Neuronal stem cell (in vitro differentiated cells): ENCODE results near the gene CD8A.

Source experiments
- DNase-seq: peaks from one replicate; pipeline ENCODE4 v3.0.0-alpha.2; 2013; ENCODE audit warnings: low spot score
- H2AFZ ChIP-seq: one replicate; pipeline ENCODE4 v1.6.1; 2013; ENCODE audit warnings: mild to moderate bottlenecking, low read length, inconsistent platforms
- H2AK5ac ChIP-seq: 2 replicates; pipeline ENCODE4 v1.6.1; 2013; ENCODE audit warnings: low read depth, mild to moderate bottlenecking, inconsistent platforms, low read length, moderate library complexity, mixed read lengths
- H2BK120ac ChIP-seq: 2 replicates; pipeline ENCODE4 v1.6.1; 2013; ENCODE audit warnings: low read depth, mild to moderate bottlenecking, inconsistent platforms, low read length, moderate library complexity, mixed read lengths
- H2BK12ac ChIP-seq: one replicate; pipeline ENCODE4 v1.6.1; 2013; ENCODE audit warnings: low read length, inconsistent platforms
- H2BK15ac ChIP-seq: 2 replicates; pipeline ENCODE4 v1.6.1; 2013; ENCODE audit warnings: mild to moderate bottlenecking, low read length, inconsistent platforms, mixed read lengths
- H2BK5ac ChIP-seq: one replicate; pipeline ENCODE4 v1.6.1; 2013; ENCODE audit warnings: inconsistent platforms, mild to moderate bottlenecking, low read length, moderate library complexity
- H3K14ac ChIP-seq: one replicate; pipeline ENCODE4 v1.6.1; 2013; ENCODE audit warnings: low read length, inconsistent platforms
- H3K18ac ChIP-seq: 2 replicates; pipeline ENCODE4 v1.6.1; 2013; ENCODE audit warnings: low read length, inconsistent platforms
- H3K23ac ChIP-seq: 2 replicates; pipeline ENCODE4 v1.6.1; 2013; ENCODE audit warnings: low read depth, mild to moderate bottlenecking, mixed read lengths, low read length, inconsistent platforms; ENCODE audit not compliant: poor library complexity
- H3K27ac ChIP-seq: replicated peaks from 3 replicates; pipeline ENCODE4 v1.5.1; 2013; ENCODE audit warnings: low read length, inconsistent platforms
- H3K27me3 ChIP-seq, 3 experiments: 2 replicates each; pipeline ENCODE4 v1.6.1; 2013; ENCODE audit warnings: low read length in 3 of 3, mild to moderate bottlenecking in 2 of 3, inconsistent platforms in 1 of 3, low read depth in 1 of 3, mixed read lengths in 1 of 3, moderate library complexity in 1 of 3; ENCODE audit not compliant: control insufficient read depth in 3 of 3, insufficient read depth in 3 of 3
- H3K36me3 ChIP-seq, 2 donors: replicated peaks in 1 of 2; 2 replicates each; pipeline ENCODE4 v1.6.1; 2013; ENCODE audit warnings: low read length in 2 of 2; ENCODE audit not compliant: control insufficient read depth in 2 of 2, insufficient read depth in 2 of 2
- H3K4ac ChIP-seq: 2 replicates; pipeline ENCODE4 v1.6.1; 2013; ENCODE audit warnings: inconsistent platforms, mild to moderate bottlenecking, low read length, moderate library complexity
- H3K4me1 ChIP-seq, 2 donors: 1 replicate in 1 of 2; 2 replicates in 1 of 2; pipeline ENCODE4 v1.6.1; 2013; ENCODE audit warnings: low read length in 2 of 2, low read depth in 1 of 2; ENCODE audit not compliant: control insufficient read depth in 2 of 2, insufficient read depth in 1 of 2
- H3K4me2 ChIP-seq: one replicate; pipeline ENCODE4 v1.6.1; 2013; ENCODE audit warnings: mild to moderate bottlenecking, low read length, inconsistent platforms; ENCODE audit not compliant: insufficient read depth, poor library complexity, severe bottlenecking
- H3K4me3 ChIP-seq, 2 donors: 2 replicates each; pipeline ENCODE4 v1.5.1; 2013; ENCODE audit warnings: low read length in 2 of 2, mild to moderate bottlenecking in 2 of 2, inconsistent platforms in 1 of 2, moderate library complexity in 1 of 2
- H3K79me1 ChIP-seq: one replicate; pipeline ENCODE4 v1.6.1; 2013; ENCODE audit warnings: low read depth, mild to moderate bottlenecking, inconsistent platforms, low read length, moderate library complexity
- H3K9ac ChIP-seq: one replicate; pipeline ENCODE4 v1.6.1; 2013; ENCODE audit warnings: mild to moderate bottlenecking, low read depth, low read length, inconsistent platforms; ENCODE audit not compliant: poor library complexity
- H3K9me3 ChIP-seq, 2 donors: replicated peaks in 1 of 2; 2 replicates each; pipeline versions ENCODE3 to v1.6.1; 2013; ENCODE audit warnings: low read length in 2 of 2, mild to moderate bottlenecking in 2 of 2, inconsistent platforms in 1 of 2, low read depth in 1 of 2, mixed read lengths in 1 of 2, moderate library complexity in 1 of 2; ENCODE audit not compliant: control insufficient read depth in 2 of 2, insufficient read depth in 1 of 2
- H4K8ac ChIP-seq: one replicate; pipeline ENCODE4 v1.6.1; 2013; ENCODE audit warnings: low read depth, mild to moderate bottlenecking, inconsistent platforms, low read length, moderate library complexity
- H4K91ac ChIP-seq: one replicate; pipeline ENCODE4 v1.6.1; 2013; ENCODE audit warnings: low read length, low read depth, mild to moderate bottlenecking, inconsistent platforms; ENCODE audit not compliant: poor library complexity
- WGBS, 2 donors: extraction: QIAGEN DNeasy Blood & Tissue Kit; methylation state at CpG; one replicate each; pipeline ENCODE4 v1.1.7; 2013; ENCODE audit warnings: missing lambda C conversion rate in 2 of 2, mixed read lengths in 1 of 2; ENCODE audit not compliant: insufficient read length in 2 of 2, insufficient replicate concordance in 1 of 2; ENCODE audit errors: extremely low coverage in 2 of 2; 5-methylcytosine and 5-hydroxymethylcytosine counted together

The CD8A gene

DNA sequence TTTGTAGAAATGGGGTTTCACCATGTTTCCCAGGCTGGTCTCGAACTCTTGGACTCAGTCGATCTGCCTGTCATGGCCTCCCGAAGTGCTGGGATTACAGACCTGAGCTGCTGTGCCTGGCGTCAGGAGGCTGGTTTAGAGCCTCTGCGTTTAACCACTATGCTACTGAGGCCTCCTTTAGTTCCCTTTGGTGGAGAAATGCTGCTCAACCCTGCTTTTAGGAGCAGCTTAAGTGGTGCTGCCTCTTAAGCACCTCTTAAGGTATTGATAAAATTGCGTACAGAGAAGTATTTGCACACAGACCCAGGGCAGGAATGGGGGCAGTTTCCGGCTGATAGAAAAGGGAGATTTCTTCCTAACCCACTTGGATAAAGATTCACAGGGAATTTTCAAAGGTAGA is 8.0 kb downstream of the CD8A start:
- peaks cover 0 to 2% of the 10 kb centered on the region in 2 donors for H3K4me1 ChIP-seq
- H3K14ac ChIP-seq: no peak overlapping the region
- peaks cover 0 to 2% of the 10 kb centered on the region in 2 donors for H3K36me3 ChIP-seq
- H2BK12ac ChIP-seq: no peak overlapping the region
- no peak overlapping the region for H4K91ac ChIP-seq
- H3K18ac ChIP-seq: no peak overlapping the region
- H3K9me3 ChIP-seq: no peaks in the 10 kb centered on the region
- no peak overlapping the region for H3K4ac ChIP-seq
- H3K9ac ChIP-seq: no peak overlapping the region
- H4K8ac ChIP-seq: no peak overlapping the region
- no peak overlapping the region for H2AFZ ChIP-seq
- WGBS, 2 donors: no CpG with 5 or more reads among the region's 7 CpGs
- H2BK15ac ChIP-seq: no peak overlapping the region
- H2AK5ac ChIP-seq: no peak overlapping the region
- H3K4me3 ChIP-seq: no peak overlapping the region
- no peak for DNase-seq
- H2BK5ac ChIP-seq: no peak overlapping the region
- no peak overlapping the region for H3K23ac ChIP-seq
- H3K4me2 ChIP-seq: no peak overlapping the region
- no peaks in the 10 kb centered on the region for H3K79me1 ChIP-seq
- H3K27me3 ChIP-seq: peaks cover 0 to 51% (median 5%) of the 10 kb centered on the region in 3 experiments
- H3K27ac ChIP-seq: no peak overlapping the region
- no peak overlapping the region for H2BK120ac ChIP-seq

DNA sequence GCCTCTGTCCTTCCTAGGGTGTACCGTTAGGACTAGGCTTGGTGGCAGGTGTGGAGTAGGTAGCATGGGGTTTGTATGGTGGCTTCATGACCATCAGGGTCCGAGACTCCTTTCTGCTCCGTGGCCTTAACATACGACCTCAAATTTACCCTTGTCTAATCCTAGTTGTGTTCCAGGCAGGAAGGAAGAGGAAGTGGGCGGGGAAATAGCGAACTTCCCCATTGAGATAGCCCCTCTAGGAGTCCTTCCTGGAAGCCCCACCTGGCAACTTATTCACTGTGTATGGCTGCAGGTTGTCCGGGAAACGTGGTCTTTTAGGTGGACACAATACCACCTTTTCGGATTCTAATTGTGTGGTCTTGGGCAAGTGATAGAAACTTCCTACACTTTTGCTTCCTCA is 9.3 kb downstream of the CD8A start:
- Histone ChIP-seq H3K4me2 (no peak overlapping the region), H2AFZ (no peak overlapping the region), H3K4ac (no peak overlapping the region), H3K9me3 (no peaks in the 10 kb centered on the region), H2BK5ac (no peak overlapping the region), H2AK5ac (no peak overlapping the region), H4K8ac (no peak overlapping the region), H3K23ac (no peak overlapping the region), H3K4me3 (no peak overlapping the region), H3K9ac (no peak overlapping the region), H3K79me1 (no peaks in the 10 kb centered on the region), H3K27ac (no peak overlapping the region), H3K14ac (no peak overlapping the region), H3K27me3 (peaks cover 0 to 41% (median 3%) of the 10 kb centered on the region in 3 experiments), H3K18ac (no peak overlapping the region), H2BK15ac (no peak overlapping the region), H4K91ac (no peak overlapping the region), H2BK12ac (no peak overlapping the region), H3K36me3 (peaks cover 0 to 9% of the 10 kb centered on the region in 2 donors), H3K4me1 (peaks cover 0 to 2% of the 10 kb centered on the region in 2 donors), H2BK120ac (no peak overlapping the region)
- WGBS, 2 donors: no CpG with 5 or more reads among the region's 9 CpGs
- no peak for DNase-seq

DNA sequence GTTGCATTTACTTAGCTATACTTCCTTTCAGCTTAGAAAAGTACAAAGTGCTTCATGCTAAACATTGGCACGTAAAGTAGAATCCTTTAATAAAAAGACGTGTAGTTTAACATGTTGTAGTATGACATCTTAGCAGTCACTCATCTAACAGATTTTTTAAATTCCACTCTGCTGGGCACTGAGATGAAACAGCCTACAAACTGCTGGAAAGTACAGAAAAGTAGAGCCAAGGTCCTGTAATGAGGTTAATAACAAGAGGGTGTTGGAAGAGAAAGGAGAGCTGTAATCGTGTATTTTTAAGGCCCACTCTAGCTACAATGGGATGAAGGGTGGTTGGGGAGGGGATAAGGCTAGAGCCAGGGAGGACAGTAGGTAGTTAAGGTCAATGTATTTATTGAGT is 10.7 kb downstream of the CD8A start:
- no peak overlapping the region for H4K8ac ChIP-seq
- no CpG with 5 or more reads among the region's 3 CpGs for WGBS, 2 donors
- H3K36me3 ChIP-seq: peaks cover 0 to 23% of the 10 kb centered on the region in 2 donors
- no peak overlapping the region for H3K4ac ChIP-seq
- no peaks in the 10 kb centered on the region for H3K79me1 ChIP-seq
- H3K27me3 ChIP-seq: peaks cover 0 to 27% (median 0%) of the 10 kb centered on the region in 3 experiments
- H3K9ac ChIP-seq: no peak overlapping the region
- no peak overlapping the region for H3K18ac ChIP-seq
- DNase-seq: no peak
- no peak overlapping the region for H3K4me2 ChIP-seq
- H4K91ac ChIP-seq: no peak overlapping the region
- no peak overlapping the region for H2BK12ac ChIP-seq
- no peak overlapping the region for H3K27ac ChIP-seq
- no peak overlapping the region for H2BK15ac ChIP-seq
- no peak overlapping the region for H2AK5ac ChIP-seq
- H3K9me3 ChIP-seq: no peaks in the 10 kb centered on the region
- H3K23ac ChIP-seq: no peak overlapping the region
- no peak overlapping the region for H3K4me3 ChIP-seq
- no peak overlapping the region for H3K14ac ChIP-seq
- no peak overlapping the region for H2BK5ac ChIP-seq
- peaks cover under 1 to 2% of the 10 kb centered on the region in 2 donors for H3K4me1 ChIP-seq
- H2BK120ac ChIP-seq: no peak overlapping the region
- no peak overlapping the region for H2AFZ ChIP-seq

DNA sequence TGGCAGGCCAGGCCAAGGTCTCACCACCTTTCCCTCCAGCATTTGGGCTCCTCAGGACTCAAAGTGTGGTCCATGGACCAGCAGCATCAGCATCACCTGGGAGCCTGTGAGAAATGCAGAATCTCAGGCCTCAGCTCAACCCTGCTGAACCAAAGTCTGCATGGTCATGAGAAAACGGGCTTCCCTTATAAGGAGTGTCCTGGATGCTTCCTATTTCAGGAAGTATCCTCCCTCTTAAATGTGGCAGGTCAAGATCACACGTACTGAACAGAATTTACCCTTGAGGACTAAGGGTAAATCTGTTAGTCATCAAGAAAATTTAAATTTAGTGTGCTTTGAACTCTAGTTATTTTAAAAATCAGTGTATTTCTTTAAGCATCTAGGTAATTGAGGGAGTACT is 11.8 kb downstream of the CD8A start:
- Histone ChIP-seq H3K4ac (no peak overlapping the region), H2BK5ac (no peak overlapping the region), H2BK120ac (no peak overlapping the region), H3K27ac (no peak overlapping the region), H4K8ac (no peak overlapping the region), H3K4me1 (peaks cover 2 to 6% of the 10 kb centered on the region in 2 donors), H3K4me2 (no peak overlapping the region), H3K9me3 (peaks cover 0 to 2% of the 10 kb centered on the region in 2 donors), H3K27me3 (peaks cover 0 to 17% (median 0%) of the 10 kb centered on the region in 3 experiments), H3K14ac (no peak overlapping the region), H4K91ac (no peak overlapping the region), H2BK15ac (no peak overlapping the region), H3K23ac (no peak overlapping the region), H3K36me3 (peaks cover 0 to 33% of the 10 kb centered on the region in 2 donors), H2AK5ac (no peak overlapping the region), H2AFZ (no peak overlapping the region), H3K18ac (no peak overlapping the region), H3K9ac (no peak overlapping the region), H3K79me1 (no peaks in the 10 kb centered on the region), H3K4me3 (no peak overlapping the region), H2BK12ac (no peak overlapping the region)
- no peak for DNase-seq
- no CpG with 5 or more reads among the region's 2 CpGs for WGBS, 2 donors
